GM18873 (cell line): ENCODE data around the gene C3orf70.
A peak's percentile ranks its signal among the peaks of the same experiment; 100 is the strongest.

Source experiments
- ATAC-seq: cut with Tn5 transposase; IDR thresholded peaks from one replicate; pipeline ENCODE4 v1.9.1; 2021; ENCODE audit warnings: mild to moderate bottlenecking, moderate library complexity, moderate number of reproducible peaks; ENCODE audit not compliant: unreplicated experiment, low FRiP score

The C3orf70 gene, protein sequence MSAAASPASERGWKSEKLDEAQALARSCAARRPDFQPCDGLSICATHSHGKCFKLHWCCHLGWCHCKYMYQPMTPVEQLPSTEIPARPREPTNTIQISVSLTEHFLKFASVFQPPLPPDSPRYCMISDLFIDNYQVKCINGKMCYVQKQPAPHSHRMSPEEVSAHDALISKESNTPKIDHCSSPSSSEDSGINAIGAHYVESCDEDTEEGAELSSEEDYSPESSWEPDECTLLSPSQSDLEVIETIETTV

DNA sequence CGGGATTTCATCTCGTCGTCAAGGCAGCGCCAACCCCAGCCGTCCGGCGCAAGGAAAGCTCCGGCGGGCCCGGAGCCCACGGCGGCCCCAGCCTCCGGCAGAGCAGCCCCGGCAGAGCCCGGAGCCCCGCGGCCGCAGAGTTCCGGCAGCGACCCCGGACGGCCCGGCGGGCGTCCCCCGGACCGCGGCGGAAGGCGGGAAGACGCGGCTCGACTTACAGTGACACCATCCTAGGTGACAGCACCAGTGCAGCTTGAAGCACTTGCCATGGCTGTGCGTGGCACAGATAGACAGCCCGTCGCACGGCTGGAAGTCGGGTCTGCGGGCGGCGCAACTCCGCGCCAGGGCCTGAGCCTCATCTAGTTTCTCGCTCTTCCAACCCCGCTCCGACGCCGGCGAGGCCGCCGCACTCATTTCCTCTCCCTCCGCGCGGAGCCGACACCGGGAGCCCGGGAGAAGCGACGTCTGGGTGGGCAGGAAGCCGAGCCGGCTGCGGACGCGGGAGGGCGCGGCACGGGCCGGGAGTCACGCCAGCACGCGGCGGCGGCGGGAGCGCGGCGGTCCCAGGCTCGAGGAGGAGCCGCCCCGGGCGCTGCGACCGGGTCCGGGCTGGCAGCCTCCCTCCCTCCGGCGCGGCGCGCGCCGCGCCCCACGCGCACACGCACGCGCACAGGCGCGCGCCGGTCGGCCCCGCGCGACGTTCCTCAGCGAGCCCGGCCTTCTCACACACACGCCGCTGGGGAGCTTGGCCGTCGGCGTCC lies at the start of gene C3orf70:
TSS of gene C3orf70 (minus strand) at position 651 of the 761 bp plus-strand sequence. CDS start at position 414, 237 bp downstream.
- ATAC-seq, result peak; percentile 67

DNA sequence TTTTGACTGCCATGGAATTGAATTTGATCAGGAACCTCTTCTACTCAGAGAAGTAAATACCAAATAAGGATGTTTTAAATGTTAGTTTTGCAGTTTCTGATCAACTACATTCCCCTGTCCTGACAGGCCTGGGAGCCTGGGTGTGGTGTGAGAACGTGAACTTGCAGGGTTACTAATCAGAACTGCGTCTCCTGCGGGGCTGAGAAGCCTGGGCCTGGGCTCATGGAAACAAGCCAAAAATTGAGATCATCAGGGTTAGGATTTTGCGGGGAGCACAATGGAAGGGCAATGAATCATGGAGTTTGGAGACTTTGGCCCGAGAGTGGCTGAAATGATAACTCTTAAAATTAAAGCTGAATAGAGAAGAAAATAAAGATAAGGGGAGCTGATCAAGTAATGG lies 47.8 kb upstream of the C3orf70 start:
- ATAC-seq, result no peak

DNA sequence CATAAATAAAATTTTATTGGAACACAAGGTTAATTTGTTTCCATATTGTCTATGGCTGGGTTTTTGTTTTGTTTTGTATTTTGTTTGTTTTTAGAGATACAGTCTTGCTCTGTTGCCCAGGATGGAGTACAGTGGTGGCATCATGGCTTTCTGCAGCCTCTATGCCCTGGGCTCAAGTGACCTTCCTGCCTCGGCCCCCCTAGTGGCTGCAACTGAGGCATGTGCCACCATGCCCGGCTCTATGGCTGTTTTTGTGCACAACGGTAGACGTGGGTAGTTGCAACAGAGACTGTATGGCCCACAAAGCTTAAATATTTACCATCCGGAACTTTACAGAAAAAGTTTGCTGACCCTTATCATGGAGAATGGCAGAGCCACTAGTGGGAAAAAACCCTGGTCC lies 46.8 kb upstream of the C3orf70 start:
- no peak for ATAC-seq

DNA sequence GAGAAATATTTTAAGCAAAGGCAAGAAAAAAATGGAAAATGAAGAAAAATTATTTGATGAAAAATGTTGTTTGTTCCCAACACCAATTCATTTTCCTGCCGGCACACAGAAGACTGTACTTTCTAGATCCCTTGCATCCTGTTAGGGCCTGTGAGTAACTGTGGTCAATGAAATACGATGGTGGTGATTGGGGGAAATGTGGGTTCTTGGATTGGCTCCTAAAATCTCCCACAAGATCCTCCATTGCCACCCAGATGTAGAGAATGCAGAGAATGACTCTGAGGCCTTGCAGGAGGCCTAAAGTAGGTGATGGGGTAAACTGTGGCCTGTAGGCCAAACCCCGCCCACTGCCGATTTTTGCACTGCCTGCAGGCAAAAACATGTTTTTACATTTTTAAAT lies 46.3 kb upstream of the C3orf70 start:
- no peak for ATAC-seq

DNA sequence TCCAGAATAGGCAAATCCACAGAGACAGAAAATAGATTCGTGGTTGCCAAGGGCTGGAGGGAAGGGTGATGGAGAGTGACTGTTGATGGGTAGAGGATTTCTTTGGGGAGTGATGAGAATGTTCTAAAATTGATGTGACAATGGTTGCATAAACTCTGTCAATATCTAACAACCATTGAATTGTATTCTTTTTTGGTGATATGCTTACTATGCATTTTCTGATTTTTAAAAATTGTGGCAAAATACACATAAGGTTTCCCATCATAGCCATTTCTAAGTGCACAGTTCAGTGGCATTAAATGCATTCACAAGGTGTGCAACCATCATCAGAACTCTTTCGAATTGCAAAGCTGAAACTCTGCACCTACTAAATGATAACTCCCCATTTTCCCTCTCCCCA lies 44.2 kb upstream of the C3orf70 start:
- ATAC-seq, result no peak

DNA sequence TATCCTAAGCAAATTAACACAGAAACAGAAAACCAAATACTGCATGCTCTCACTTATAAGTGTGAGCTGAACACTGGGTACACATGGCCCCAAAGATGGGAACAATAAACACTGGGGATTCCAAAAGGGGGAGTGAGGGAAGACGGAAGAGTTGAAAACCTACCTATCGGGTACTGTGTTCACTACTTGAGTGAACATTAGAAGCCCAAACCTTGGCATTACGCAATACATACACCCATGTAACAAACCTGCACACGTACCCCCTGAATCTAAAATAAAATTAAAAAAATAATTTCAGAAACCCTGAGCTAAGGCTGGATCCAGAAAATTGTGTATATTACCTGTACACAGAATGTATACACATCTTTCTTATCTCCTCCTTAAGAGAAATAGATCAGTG lies 42.8 kb upstream of the C3orf70 start:
- no peak for ATAC-seq

DNA sequence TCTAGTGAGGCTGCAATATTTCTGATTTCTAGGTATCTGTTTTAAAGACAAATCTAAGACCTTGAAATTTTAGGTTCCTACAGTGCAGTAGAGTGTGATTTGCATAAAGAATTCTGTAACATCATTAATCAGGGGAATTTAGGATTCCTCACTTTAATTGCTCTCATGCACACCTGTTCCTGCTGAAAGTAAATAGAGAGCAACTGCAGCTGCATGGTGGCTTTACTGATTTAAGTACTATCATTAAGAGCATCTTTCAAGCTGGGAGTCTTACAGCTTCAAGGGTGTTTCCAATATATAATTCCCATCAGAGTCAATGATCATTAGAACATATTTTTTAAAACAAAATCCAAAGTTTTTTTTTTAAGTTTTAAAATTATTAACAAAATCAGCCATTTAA lies 36.0 kb upstream of the C3orf70 start:
- ATAC-seq, result no peak

DNA sequence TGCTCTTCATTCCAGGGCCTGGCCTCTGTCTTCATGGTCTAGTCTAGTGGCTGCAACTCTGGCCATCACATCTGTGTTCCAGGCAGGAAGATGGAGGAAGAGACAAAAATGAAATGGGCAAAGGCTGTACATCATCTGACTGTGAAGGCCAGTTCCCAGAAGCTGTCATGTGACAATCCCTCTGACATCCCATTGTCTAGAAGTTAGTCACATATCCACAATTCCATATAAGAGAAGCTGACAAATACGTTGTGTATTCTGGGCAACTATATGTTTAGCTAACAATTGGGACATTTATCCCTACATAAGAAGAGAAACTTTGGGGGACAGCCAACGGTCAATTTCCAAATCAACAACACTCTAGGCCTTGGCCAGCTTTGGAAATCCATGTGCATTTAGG lies 34.5 kb upstream of the C3orf70 start:
- no peak for ATAC-seq

DNA sequence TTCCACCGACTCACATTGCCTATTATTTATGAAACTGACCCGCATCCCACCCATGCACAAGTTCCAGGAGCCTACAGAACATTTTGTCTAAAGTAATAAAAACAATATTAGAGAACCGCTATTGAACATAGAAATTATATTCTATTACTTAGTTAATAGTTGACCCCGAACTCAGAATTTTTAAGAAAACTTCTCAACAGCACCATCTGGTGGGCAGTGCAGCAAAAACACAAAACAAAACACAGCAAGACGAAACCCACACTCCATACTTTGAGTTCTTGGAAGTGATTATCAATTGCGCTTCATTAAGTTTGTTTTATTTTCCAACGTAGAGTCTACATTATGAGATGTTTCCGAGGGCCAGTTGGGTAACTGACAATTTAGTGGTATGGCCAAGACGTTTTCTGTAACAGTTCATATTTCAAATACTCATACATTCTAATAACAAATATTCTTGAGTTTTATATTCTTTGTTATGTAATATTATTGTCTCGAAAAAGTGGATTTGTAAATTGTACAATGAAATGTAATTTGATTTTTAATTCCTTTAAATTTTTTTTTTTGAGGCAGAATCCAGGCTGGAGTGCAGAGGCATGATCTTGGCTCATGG lies 24.0 kb upstream of the C3orf70 start:
- ATAC-seq, result no peak

DNA sequence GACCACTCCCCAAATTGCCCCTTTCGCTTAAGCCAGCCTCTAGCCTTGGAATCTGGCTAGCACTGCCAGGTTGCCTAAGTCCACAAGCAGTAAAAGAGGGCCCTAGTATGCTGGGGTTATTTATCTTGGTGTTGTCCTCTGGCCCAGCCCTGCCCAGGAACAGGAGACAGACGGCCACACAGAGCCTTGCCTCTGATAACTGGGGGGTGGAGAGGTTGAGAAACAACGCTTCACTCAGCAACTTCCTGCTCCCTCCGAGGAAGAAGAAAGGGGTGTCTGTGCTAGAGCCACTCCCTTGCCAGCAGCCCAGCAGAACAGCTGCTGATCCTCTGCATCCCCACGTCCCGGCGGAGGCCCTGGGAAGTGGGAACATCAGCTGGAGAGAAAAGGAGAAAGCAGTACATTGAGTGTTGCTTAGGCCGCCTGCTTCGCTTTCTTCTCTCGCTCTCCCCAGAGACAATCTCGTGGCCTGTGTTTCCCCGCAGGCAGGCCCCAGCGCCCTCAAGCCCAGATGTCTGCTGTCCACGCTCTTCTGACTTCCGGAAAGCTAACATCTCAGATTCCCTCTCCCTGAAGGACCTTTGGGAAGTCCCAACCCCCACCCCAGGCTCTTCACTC lies 22.6 kb upstream of the C3orf70 start:
- peak; percentile 60 for ATAC-seq

DNA sequence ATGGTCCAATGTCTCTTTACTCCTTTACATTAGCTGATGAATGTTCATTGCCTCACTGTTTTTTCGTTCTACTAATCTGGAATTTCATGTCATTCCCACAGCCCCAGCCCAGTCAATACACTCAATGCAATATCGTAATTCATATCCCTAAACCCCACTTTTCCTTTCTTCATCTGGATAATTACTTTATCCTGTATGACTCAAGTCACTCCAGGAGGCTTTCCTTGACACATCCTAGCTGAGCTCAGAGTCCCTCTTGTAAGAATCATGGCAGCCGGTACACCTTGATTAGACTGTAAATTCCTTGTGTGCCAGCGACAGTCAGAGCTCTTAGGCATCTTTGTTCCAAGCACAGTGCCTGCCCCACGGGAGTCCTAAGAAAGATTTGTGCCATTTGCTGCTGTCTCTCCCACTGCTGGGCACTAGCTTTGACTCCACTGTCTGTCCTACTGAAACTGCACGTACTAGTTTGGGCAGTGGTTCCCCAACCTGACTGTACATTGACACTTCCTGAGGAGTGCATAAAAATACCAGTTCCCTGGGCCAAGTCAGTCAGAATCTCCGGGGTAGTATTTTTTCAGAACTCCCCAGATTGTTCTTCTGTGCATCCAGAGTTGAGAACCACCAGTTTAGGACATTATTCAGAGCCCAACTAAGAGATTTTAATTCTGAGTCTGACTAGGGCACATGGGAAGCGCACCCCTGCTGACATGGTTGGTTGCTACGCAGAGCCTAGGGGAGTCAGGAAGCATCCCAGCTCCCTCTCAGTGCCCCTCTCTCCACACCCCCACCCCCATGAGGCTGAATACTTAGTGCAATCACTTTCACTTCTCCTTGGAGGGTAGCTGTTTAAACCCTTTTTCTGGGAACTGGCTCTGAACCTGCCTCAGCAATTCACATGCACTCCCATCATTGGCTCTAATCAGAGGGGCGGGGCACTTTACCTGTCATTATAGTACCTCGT lies 19.5 kb upstream of the C3orf70 start:
- peak; percentile 55 for ATAC-seq

DNA sequence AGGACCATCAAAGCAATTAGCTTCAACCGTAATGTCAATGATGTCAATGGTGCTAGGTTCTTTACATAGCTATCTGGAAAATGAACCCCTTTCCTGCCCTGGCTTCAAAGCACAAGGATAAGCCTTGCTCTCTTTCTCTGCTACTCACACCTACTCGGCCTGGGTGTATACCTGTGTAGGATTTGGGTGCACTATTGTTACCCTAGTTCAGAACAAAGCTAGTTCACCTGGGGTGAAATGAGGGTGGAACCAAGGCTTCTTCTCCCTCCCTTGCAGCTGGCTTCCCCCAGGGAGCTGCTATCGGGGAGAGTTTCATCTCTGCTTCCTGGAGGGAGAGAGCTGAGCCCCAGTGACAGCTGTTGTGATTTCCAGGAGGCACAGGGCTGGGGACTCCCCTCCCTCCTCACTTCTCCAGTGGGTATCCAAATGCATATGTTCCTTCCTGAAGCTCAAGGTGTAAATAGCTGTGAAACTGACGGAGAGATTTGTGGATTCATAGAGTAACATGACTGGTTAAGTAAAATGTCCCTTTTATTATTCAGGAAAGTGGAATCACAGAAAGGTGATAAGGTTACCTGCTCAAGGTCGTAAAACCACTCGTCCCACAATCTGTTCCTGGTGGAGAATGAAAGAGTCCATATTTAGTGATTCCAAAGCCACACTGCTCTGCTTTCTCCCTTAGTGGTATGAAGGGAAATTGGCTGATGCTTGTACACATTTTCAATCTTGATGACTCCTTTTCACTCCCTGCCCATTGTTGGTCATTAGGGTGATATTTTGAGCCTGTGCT lies 11.8 kb upstream of the C3orf70 start:
- no peak for ATAC-seq

DNA sequence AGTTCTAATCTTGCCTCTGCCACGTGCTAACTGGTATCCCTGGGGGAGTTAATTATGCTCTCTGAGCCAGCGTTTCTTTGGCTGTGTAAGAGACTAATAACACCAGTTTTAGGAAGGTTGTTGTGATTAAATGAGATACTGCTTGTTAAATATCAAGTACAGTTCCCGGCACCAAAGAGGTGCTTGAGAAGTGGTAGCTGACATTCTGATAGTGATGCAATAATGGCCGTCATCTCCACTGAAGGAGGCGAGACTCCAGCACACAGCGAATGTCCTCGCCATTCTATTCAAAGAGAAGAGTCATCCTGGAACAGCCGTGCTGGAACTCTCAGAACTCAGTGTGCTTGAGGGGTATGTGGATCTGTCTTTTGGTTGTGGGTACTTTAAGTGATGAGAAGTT lies 9.8 kb upstream of the C3orf70 start:
- ATAC-seq, result no peak

DNA sequence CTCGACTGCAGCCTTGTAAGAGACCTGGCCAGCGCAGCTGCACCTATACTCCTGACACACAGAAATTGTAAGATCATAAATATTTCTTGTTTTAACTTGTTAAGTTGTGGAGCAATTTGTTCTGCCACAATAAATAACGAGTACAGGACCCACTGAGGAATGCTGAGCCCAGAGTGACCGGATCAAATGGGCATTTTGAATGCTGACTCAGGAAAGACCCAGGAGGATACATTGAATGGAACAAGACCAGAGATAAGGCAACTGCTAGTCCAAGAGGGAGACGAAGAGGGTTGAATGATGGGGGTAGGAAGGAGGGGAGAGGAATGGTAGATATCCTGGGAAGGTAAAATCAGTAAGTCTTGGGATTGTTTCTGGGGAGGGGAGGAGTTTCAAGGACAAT lies 8.9 kb upstream of the C3orf70 start:
- ATAC-seq, result no peak

DNA sequence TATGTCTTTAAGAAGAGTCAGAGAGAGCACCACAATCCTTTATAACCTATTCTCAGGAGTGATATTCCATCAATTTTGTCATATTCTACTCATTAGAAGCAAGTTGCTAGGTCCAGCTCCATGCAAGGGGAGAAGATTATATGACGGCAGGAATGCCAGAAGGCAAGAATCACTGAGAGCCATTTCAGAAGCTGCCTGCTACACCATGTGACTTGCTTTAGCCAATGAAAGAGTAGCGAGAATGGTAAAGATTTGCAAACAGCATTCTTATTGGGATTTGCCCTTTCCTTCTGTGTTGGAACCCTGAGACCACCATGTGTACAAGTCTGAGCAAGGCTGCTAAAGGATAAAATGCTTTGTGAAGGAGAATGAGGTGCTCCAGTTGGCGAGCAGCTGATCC lies 4.5 kb upstream of the C3orf70 start:
- ATAC-seq, result no peak

DNA sequence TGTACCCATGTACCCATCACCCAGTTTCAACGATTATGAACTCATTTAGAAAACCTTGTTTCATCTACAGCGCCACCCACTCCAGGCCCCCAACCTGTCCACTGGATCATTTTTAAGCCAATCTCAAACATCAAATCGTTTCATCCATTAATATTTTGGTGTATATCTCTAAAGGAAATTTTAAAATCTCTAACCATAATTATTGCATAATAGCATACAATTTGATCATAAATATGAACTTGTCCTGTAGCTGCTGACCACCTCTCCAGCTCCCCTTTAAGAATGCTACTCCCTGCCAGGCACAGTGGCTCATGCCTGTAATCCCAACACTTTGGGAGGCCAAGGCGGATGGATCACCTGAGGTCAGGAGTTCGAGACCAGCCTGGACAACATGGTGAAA lies 2.8 kb upstream of the C3orf70 start:
- no peak for ATAC-seq

DNA sequence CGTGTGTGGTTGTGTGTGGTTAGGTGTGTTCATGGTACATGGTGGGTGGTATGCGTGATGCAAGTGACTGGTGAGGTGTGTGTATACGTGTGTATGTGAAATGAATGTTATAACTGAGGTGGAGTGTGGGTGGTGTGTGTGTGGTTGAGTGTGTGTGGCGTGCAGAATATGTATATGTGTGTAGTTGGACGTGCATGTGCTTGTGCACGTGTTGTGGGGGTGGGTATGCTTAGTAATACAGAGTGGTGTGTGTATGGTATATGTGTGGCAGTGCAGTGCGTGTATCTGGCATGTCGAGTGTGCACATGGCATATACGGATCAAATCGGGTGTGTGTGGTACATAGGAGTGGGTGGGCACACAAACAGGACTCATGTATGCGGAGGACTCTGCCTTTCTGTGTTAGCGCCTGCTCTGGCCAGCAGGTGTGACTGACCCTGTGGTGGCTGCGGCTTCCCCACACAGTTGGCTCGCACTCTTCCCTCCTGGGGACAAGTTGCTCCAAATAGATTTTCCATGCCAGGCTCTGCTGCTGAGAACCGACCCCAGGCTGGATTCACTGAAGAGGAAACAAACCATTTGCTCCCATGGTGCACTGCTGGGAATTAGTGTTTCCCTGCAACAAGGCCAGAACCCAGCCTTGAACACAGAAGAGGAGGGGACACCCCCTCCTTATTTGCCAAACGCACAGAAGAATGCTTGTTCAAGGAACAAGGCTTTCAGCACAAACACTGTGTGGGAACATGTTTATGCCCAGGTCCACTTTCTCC lies 1.2 kb upstream of the C3orf70 start:
- ATAC-seq, result no peak

DNA sequence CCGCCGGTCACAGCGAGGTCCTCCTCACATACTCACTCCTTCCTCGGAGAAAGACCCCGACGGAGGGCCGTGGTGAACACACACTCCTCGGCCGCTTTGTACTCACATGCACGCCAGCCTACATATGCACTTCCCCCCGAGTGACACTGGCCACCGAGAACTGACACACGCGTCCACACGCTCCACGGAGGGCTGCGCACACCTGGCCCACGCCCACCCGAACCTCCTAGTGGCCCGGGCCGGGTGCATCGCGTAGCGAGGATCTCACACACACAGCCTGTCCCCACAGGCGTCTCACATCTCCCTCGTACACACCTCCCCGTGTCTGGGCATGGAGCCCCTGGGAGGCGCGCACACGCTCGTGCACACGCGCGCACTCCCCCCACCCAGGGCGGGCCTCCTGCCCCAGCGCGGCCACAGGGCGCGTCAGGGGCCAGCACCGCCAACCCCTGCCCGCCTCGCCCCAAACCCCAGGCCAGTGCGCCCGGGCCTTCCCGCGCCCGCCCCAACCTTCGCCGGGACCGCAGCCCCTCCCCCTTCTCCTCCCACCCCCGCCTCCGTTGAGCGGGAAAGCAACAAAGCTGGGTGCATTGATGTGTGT lies 411 bp upstream of the C3orf70 start:
- ATAC-seq, result peak; percentile 22
